Neural crest cell (in vitro differentiated cells): Measurements from ENCODE around the gene CBR1. TPM values are rescaled to one million over a fixed set of nuclear protein-coding genes. Genes with fewer than 3 reads are reported as not detected.
A peak's percentile ranks its signal among the peaks of the same experiment; 100 is the strongest.
"Not testable (repeated sequence)": the region's sequence is repeated elsewhere in the genome, so short reads cannot be mapped to it uniquely, and the experiment has no call there.

Experiments
- DNase-seq: peaks from one replicate; pipeline ENCODE4 v3.0.0; 2021; ENCODE audit warnings: low read depth, mixed read lengths, low spot score
- H3K27ac Mint-ChIP-seq: one replicate; pipeline ENCODE4 v1.8.0; 2021; ENCODE audit warnings: mild to moderate bottlenecking, mixed read lengths; ENCODE audit not compliant: unreplicated experiment
- H3K27me3 Mint-ChIP-seq: 2 replicates; pipeline ENCODE4 v1.8.0; 2021; ENCODE audit warnings: low read depth, mild to moderate bottlenecking, mixed read lengths
- H3K36me3 Mint-ChIP-seq: 2 replicates; pipeline ENCODE4 v1.8.0; 2021; ENCODE audit warnings: low read depth, mild to moderate bottlenecking, mixed read lengths
- H3K4me1 Mint-ChIP-seq: 2 replicates; pipeline ENCODE4 v1.8.0; 2021; ENCODE audit warnings: mixed read lengths
- H3K4me3 Mint-ChIP-seq: one replicate; pipeline ENCODE4 v1.8.0; 2021; ENCODE audit warnings: mild to moderate bottlenecking, mixed read lengths
- H3K9me3 Mint-ChIP-seq: 2 replicates; pipeline ENCODE4 v1.8.0; 2021; ENCODE audit warnings: mixed read lengths
- CTCF ChIP-seq: fragments of 200-600 bp; sonication (generic); conservative IDR thresholded peaks from 2 replicates; pipeline ENCODE4 v1.5.0; 2021; ENCODE audit warnings: antibody characterized with exemption, mild to moderate bottlenecking
- total RNA-seq: library from RNA; stranded (reverse); gene quantifications from 2 replicates; pipeline ENCODE4 v1.2.1, GENCODE V29; 2021

The CBR1 gene
- total RNA-seq, 1 donor from 2014 or later: 2.1 TPM

GRCh38 chr21:36070999-36071398, 1.2 kb downstream of the CBR1 start:
- H3K36me3 Mint-ChIP-seq: peaks cover 5% of the 10 kb centered on the region
- peaks cover 9% of the 10 kb centered on the region for H3K27me3 Mint-ChIP-seq
- H3K27ac Mint-ChIP-seq: no peak overlapping the region
- H3K4me1 Mint-ChIP-seq: peaks cover 10% of the 10 kb centered on the region
- no peak overlapping the region for H3K4me3 Mint-ChIP-seq
- peaks cover 8% of the 10 kb centered on the region for H3K9me3 Mint-ChIP-seq
- no peak for TF ChIP-seq CTCF
- no peak for DNase-seq

- peaks cover 5% of the 10 kb centered on the region for H3K36me3 Mint-ChIP-seq
Measured at GRCh38 chr21:36072453-36073162, 2.8 kb downstream of the CBR1 start.

DNA sequence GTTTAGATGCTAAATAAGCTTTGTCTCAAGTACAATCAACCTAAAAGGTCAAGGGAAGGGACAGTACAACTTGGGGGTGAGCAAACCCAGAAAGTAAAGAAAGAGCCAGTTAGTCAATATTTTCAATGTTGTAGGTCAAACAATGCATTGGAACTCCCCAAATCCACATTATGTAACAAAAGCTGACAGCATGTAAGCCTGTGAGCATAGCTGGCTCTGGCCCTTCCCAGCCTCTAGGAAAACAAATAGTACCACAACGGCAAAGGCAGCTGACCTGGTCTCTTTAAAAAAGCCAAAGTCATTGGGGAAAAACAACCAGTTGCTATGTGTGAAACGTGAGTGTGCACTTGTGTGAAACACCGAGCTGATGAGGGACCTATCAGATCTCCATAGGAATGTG, 3.4 kb downstream of the CBR1 start:
- H3K36me3 Mint-ChIP-seq: peaks cover 5% of the 10 kb centered on the region
- H3K27me3 Mint-ChIP-seq: peaks cover 3% of the 10 kb centered on the region
- TF ChIP-seq CTCF: no peak
- DNase-seq: no peak
- H3K4me3 Mint-ChIP-seq: no peak overlapping the region
- H3K4me1 Mint-ChIP-seq: peaks cover 10% of the 10 kb centered on the region
- peaks cover 8% of the 10 kb centered on the region for H3K9me3 Mint-ChIP-seq
- H3K27ac Mint-ChIP-seq: no peak overlapping the region

More at GRCh38 chr21:36072453-36073162, 2.8 kb downstream of the CBR1 start:
- TF ChIP-seq CTCF: no peak
- Mint-ChIP-seq H3K4me1 (peaks cover 10% of the 10 kb centered on the region), H3K4me3 (no peak overlapping the region), H3K27me3 (peaks cover under 1% of the 10 kb centered on the region), H3K9me3 (peaks cover 8% of the 10 kb centered on the region), H3K27ac (no peak overlapping the region)
- no peak for DNase-seq

DNA sequence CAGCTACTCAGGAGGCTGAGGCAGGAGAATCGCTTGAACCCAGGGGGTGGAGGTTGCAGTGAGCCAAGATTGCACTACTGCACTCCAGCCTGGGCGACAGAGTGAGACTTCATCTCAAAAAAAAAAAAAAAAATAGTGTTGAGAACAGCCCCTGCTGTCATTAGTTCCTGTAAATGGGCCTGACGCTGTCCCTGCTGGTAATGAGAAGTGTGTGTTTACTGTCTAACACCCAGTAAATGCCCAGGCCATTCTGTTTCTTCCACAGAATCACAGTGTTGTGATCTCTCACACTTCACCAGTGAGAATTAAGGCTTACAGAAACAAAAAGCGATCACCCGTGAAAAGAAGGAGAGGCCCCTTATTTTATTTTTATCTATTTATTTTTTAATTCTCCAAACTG, 4.1 kb downstream of the CBR1 start:
- not testable (repeated sequence) for H3K4me1 Mint-ChIP-seq, DNase-seq

GRCh38 chr21:36075171-36075570, 5.3 kb downstream of the CBR1 start:
- H3K4me1 Mint-ChIP-seq: peaks cover 10% of the 10 kb centered on the region
- peak overlapping the region; percentile 13 for H3K27ac Mint-ChIP-seq
- TF ChIP-seq CTCF: no peak

More for the DNA sequence above, 4.1 kb downstream of the CBR1 start:
- H3K27me3 Mint-ChIP-seq, H3K36me3 Mint-ChIP-seq, H3K27ac Mint-ChIP-seq, H3K4me3 Mint-ChIP-seq, H3K9me3 Mint-ChIP-seq: not testable (repeated sequence)

GRCh38 chr21:36075953-36076352, 6.1 kb downstream of the CBR1 start:
- no peak overlapping the region for H3K4me3 Mint-ChIP-seq
- H3K9me3 Mint-ChIP-seq: no peaks in the 10 kb centered on the region
- TF ChIP-seq CTCF: no peak
- no peak overlapping the region for H3K27ac Mint-ChIP-seq
- H3K27me3 Mint-ChIP-seq: peaks cover 3% of the 10 kb centered on the region
- H3K4me1 Mint-ChIP-seq: peaks cover 10% of the 10 kb centered on the region
- DNase-seq: no peak
- no peaks in the 10 kb centered on the region for H3K36me3 Mint-ChIP-seq

More at GRCh38 chr21:36075171-36075570, 5.3 kb downstream of the CBR1 start:
- H3K27me3 Mint-ChIP-seq: peaks cover 3% of the 10 kb centered on the region
- DNase-seq: no peak
- no peaks in the 10 kb centered on the region for H3K36me3 Mint-ChIP-seq
- no peak overlapping the region for H3K4me3 Mint-ChIP-seq
- no peaks in the 10 kb centered on the region for H3K9me3 Mint-ChIP-seq
